GM10266 (cell line): ENCODE data around the gene PLA2G10.

ENCODE experiments used
- DNase-seq: peaks from one replicate; pipeline ENCODE4 v3.0.0; 2012; ENCODE audit errors: extremely low spot score
- TF ChIP-seq, protein P1 (sequence below): IDR thresholded peaks from 2 replicates; pipeline ENCODE4 v1.5.1; 2012; ENCODE audit warnings: mild to moderate bottlenecking, low read depth; ENCODE audit not compliant: control insufficient read depth, insufficient read depth; ENCODE audit errors: missing control alignments

The PLA2G10 gene

DNA sequence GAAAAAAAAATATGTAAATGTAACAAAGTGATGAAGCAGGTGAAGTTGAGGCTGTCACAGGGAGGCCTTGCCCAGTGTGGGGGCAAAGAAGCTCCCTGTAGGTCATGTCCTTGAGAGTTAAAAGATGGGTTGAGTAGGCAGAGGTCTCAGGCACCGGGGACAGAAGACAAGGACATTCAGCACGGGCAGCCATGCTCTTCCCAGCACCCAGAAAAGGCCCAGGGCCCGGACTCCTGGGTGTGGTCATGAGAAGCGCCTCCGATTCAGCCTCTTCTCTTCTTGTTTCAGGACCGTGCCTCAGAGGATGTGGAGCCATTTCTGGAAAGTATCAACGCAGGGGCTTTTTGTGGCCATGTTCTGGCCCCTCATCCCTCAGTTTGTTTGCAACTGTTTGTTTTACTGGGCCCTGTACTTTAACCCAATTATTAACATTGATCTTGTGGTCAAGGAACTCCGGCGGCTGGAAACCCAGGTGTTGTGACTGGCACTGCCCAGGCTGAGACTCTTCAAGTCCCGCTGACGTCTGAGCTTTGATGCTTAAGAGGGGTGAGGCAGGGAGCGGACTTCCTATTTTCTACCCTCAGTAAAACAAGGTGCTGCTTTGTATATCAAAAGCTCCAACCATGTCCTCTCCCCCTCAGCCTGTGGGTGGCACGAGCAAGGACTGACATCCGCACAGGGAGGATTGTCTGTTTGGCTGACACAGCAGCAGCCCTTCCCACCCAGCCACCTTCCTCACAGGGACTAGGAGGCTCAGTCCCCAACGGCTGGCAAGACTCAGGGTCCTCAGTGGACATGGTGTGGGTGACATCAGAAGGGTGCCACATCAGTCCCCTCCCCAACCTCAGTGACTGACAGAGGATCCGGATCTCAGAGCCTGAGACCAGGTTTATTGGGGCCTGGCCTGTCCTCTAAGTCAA is 26.5 kb downstream of the PLA2G10 start:
- TF ChIP-seq, protein P1, sequence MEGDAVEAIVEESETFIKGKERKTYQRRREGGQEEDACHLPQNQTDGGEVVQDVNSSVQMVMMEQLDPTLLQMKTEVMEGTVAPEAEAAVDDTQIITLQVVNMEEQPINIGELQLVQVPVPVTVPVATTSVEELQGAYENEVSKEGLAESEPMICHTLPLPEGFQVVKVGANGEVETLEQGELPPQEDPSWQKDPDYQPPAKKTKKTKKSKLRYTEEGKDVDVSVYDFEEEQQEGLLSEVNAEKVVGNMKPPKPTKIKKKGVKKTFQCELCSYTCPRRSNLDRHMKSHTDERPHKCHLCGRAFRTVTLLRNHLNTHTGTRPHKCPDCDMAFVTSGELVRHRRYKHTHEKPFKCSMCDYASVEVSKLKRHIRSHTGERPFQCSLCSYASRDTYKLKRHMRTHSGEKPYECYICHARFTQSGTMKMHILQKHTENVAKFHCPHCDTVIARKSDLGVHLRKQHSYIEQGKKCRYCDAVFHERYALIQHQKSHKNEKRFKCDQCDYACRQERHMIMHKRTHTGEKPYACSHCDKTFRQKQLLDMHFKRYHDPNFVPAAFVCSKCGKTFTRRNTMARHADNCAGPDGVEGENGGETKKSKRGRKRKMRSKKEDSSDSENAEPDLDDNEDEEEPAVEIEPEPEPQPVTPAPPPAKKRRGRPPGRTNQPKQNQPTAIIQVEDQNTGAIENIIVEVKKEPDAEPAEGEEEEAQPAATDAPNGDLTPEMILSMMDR: no peak
- no peak for DNase-seq

DNA sequence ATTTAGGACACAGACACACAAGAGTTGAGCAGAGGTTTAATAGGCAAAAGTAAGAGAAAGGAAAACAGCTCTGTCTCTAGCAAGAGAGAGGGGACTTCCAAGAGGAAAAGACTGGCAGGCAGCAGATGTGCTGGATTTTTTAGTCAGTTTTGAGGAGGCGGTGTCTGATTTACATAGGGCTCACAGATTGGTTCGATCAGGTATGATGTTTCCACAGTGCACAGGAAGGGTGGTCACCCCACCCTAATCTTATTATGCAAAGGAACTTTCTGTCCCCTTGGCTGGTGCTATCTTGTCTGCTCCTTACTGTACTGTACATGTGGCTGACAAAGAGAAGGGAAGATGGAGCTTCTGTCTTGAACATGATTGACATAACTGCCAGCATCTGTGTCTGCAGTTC is 36.0 kb downstream of the PLA2G10 start:
- peak; percentile 32 for DNase-seq
- TF ChIP-seq, protein P1: no peak

DNA sequence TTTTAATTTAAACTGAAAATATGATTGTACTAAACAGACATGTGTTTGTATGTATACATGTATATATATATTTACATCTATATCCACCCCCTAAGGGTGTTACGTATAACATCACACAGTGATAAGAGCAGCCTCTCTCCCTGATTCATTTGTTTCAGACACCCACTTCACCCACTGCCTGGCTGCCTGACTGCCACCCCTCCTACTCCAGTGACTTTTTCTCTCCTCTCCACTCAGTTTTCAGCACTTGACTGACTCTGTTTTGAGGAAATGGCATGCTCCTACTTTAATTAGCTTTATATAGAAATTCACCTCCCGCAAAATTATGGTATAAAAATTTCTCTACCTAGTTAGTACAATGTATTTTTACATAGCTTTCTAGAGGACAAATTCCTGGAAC is 41.4 kb downstream of the PLA2G10 start:
- TF ChIP-seq, protein P1: no peak
- no peak for DNase-seq

DNA sequence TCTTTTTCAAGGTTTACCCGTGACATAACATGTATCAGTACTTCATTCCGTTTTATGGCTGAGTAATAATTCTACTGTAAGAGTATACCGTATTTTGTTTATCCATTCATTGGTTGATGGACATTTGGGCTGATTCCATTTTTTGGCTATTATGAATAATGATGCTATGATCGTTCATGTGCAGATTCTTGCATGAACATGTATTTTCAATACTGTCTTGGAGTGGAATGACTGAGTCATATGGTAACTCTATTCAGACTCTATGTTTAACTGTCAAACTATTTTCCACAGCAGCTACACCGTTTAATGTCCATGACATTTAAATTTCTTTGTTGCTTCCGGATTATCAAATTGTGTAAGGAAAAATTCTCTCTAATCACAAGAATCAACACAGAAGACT is 43.5 kb downstream of the PLA2G10 start:
- TF ChIP-seq, protein P1: no peak
- DNase-seq: no peak

DNA sequence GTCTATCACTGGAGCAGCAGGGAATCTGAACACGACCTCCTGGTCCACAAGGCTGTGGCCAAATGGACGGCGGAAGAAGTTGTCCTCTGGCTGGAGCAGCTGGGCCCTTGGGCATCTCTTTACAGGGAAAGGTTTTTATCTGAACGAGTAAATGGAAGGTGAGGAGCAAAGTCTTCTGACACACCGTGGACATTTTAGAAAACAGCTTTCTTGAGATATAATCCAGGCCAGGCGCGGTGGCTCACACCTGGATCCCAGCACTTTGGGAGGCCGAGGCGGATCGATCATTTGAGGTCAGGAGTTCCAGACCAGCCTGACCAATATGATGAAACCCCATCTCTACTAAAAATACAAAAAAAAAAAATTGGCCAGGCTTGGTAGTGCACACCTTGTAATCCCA is 44.3 kb downstream of the PLA2G10 start:
- TF ChIP-seq, protein P1: no peak
- no peak for DNase-seq

DNA sequence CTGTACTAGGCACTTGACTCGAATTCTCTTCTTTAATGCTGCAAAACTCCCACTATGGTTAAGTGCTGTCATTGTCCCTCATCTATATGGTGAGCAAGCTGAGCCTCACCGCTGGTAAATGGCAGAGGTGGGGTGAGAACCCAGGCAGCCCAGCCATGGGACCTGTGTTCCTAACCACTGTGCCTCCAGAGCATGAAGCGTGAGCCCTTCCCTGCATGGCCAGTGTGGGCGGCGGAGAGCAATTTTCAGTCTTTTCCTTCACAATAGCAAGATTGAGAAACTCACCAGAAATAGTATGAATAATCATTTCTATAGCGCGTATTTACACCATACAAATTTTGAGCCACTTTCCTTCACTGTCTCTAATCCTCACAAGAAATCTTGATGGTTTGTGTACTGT is 52.2 kb downstream of the PLA2G10 start:
- DNase-seq: no peak
- TF ChIP-seq, protein P1: no peak

DNA sequence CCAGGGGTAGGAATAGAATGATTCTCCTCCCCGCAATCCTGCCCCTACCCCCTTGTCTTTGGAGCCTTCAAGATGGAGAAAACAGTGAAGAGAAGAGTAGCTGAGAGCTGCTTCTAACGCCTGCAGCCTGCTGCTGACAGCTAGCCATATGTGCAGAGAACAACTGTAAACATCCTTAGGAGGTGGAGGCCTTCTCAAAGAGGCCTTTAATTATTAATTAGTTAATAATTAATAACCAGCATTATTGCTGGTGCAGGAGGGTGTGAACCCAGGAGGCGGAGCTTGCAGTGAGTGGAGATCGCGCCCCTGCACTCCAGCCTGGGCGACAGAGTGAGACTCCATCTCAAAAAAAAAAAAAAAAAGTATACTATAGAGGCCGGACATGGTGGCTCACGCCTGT is 52.9 kb downstream of the PLA2G10 start:
- TF ChIP-seq, protein P1: no peak
- no peak for DNase-seq
